Measurements from ENCODE around the gene ADCY5.

ADCY5 gene

GRCh38 chr3:123295901-123296250 is 153.0 kb downstream of the ADCY5 start:
- DNase-seq, result no peak
- Histone ChIP-seq H4K8ac (ENCODE audit: low read depth, low read length) (no peak overlapping the region), H2BK120ac (ENCODE audit: low read depth, low read length) (no peak overlapping the region), H3K27ac (ENCODE audit: low read depth, low read length) (no peak overlapping the region), H3K4me2 (ENCODE audit: low read length) (no peak overlapping the region), H2BK15ac (replicated peaks; ENCODE audit: low read depth) (no peak overlapping the region), H3K56ac (ENCODE audit: low read length) (no peak overlapping the region), H3K4ac (ENCODE audit: low read depth, low read length) (no peak overlapping the region), H3K79me2 (ENCODE audit: control insufficient read depth, insufficient read depth, low read length) (no peaks in the 10 kb centered on the region), H2AK5ac (ENCODE audit: low read length) (no peak overlapping the region), H3K18ac (ENCODE audit: low read length) (no peak overlapping the region), H3K9ac (ENCODE audit: low read length) (no peak overlapping the region), H3K27me3 (ENCODE audit: insufficient read depth, low read length, poor library complexity) (no peaks in the 10 kb centered on the region), H3K23ac (ENCODE audit: low read length) (no peak overlapping the region), H4K5ac (ENCODE audit: low read length) (no peak overlapping the region), H3K4me1 (ENCODE audit: control insufficient read depth, low read depth, low read length) (no peaks in the 10 kb centered on the region), H3K4me3 (ENCODE audit: low read length) (no peak overlapping the region), H3K36me3 (ENCODE audit: control insufficient read depth, insufficient read depth, low read length) (no peaks in the 10 kb centered on the region), H3K79me1 (ENCODE audit: low read length) (no peaks in the 10 kb centered on the region), H2BK5ac (ENCODE audit: low read length) (no peak overlapping the region)
- WGBS (ENCODE audit: extremely low coverage, insufficient coverage, low lambda C conversion rate), result no CpG with 5 or more reads among the region's 11 CpGs

GRCh38 chr3:123295171-123295900 is 153.6 kb downstream of the ADCY5 start:
- no peaks in the 10 kb centered on the region for H3K79me1 ChIP-seq (ENCODE audit: low read length)
- no peak overlapping the region for H3K23ac ChIP-seq (ENCODE audit: low read length)
- H3K4me1 ChIP-seq (ENCODE audit: control insufficient read depth, low read depth, low read length), result no peaks in the 10 kb centered on the region
- no peaks in the 10 kb centered on the region for H3K79me2 ChIP-seq (ENCODE audit: control insufficient read depth, insufficient read depth, low read length)
- WGBS (ENCODE audit: extremely low coverage, insufficient coverage, low lambda C conversion rate), result no CpG with 5 or more reads among the region's 7 CpGs
- H3K4me2 ChIP-seq (ENCODE audit: low read length), result no peak overlapping the region
- H3K18ac ChIP-seq (ENCODE audit: low read length), result no peak overlapping the region
- H2BK15ac ChIP-seq (replicated peaks; ENCODE audit: low read depth), result no peak overlapping the region
- no peak overlapping the region for H2AK5ac ChIP-seq (ENCODE audit: low read length)
- DNase-seq, result peak; percentile 16
- H3K9ac ChIP-seq (ENCODE audit: low read length), result no peak overlapping the region
- no peak overlapping the region for H2BK5ac ChIP-seq (ENCODE audit: low read length)
- H4K8ac ChIP-seq (ENCODE audit: low read depth, low read length), result no peak overlapping the region
- no peak overlapping the region for H2BK120ac ChIP-seq (ENCODE audit: low read depth, low read length)
- no peaks in the 10 kb centered on the region for H3K27me3 ChIP-seq (ENCODE audit: insufficient read depth, low read length, poor library complexity)
- no peak overlapping the region for H4K5ac ChIP-seq (ENCODE audit: low read length)
- H3K36me3 ChIP-seq (ENCODE audit: control insufficient read depth, insufficient read depth, low read length), result no peaks in the 10 kb centered on the region
- H3K4ac ChIP-seq (ENCODE audit: low read depth, low read length), result no peak overlapping the region
- no peak overlapping the region for H3K4me3 ChIP-seq (ENCODE audit: low read length)
- peak overlapping the region; percentile 7 for H3K56ac ChIP-seq (ENCODE audit: low read length)
- H3K27ac ChIP-seq (ENCODE audit: low read depth, low read length), result no peak overlapping the region

GRCh38 chr3:123294296-123294938 is 154.5 kb downstream of the ADCY5 start:
- no CpG with 5 or more reads among the region's 13 CpGs for WGBS (ENCODE audit: extremely low coverage, insufficient coverage, low lambda C conversion rate)
- Histone ChIP-seq H3K27me3 (ENCODE audit: insufficient read depth, low read length, poor library complexity) (no peaks in the 10 kb centered on the region), H3K18ac (ENCODE audit: low read length) (no peak overlapping the region), H3K79me2 (ENCODE audit: control insufficient read depth, insufficient read depth, low read length) (no peaks in the 10 kb centered on the region), H3K4me3 (ENCODE audit: low read length) (no peak overlapping the region), H3K36me3 (ENCODE audit: control insufficient read depth, insufficient read depth, low read length) (no peaks in the 10 kb centered on the region), H3K79me1 (ENCODE audit: low read length) (no peaks in the 10 kb centered on the region), H2BK15ac (replicated peaks; ENCODE audit: low read depth) (no peak overlapping the region), H2BK120ac (ENCODE audit: low read depth, low read length) (no peak overlapping the region), H3K4me1 (ENCODE audit: control insufficient read depth, low read depth, low read length) (no peaks in the 10 kb centered on the region), H4K8ac (ENCODE audit: low read depth, low read length) (no peak overlapping the region), H2BK5ac (ENCODE audit: low read length) (no peak overlapping the region), H3K23ac (ENCODE audit: low read length) (no peak overlapping the region), H3K27ac (ENCODE audit: low read depth, low read length) (no peak overlapping the region), H2AK5ac (ENCODE audit: low read length) (no peak overlapping the region), H3K4ac (ENCODE audit: low read depth, low read length) (no peak overlapping the region), H4K5ac (ENCODE audit: low read length) (no peak overlapping the region), H3K56ac (ENCODE audit: low read length) (peak overlapping the region; percentile 11), H3K4me2 (ENCODE audit: low read length) (no peak overlapping the region), H3K9ac (ENCODE audit: low read length) (no peak overlapping the region)
- no peak for DNase-seq

- no peak overlapping the region for H3K9ac ChIP-seq (ENCODE audit: low read length)
- no peak overlapping the region for H4K5ac ChIP-seq (ENCODE audit: low read length)
- H2BK5ac ChIP-seq (ENCODE audit: low read length), result no peak overlapping the region
- H2BK15ac ChIP-seq (replicated peaks; ENCODE audit: low read depth), result no peak overlapping the region
- no peaks in the 10 kb centered on the region for H3K36me3 ChIP-seq (ENCODE audit: control insufficient read depth, insufficient read depth, low read length)
- no CpG with 5 or more reads among the region's 15 CpGs for WGBS (ENCODE audit: extremely low coverage, insufficient coverage, low lambda C conversion rate)
- no peak overlapping the region for H3K23ac ChIP-seq (ENCODE audit: low read length)
- H3K27me3 ChIP-seq (ENCODE audit: insufficient read depth, low read length, poor library complexity), result no peaks in the 10 kb centered on the region
- H3K4me1 ChIP-seq (ENCODE audit: control insufficient read depth, low read depth, low read length), result no peaks in the 10 kb centered on the region
- H3K56ac ChIP-seq (ENCODE audit: low read length), result no peak overlapping the region
- no peak overlapping the region for H2AK5ac ChIP-seq (ENCODE audit: low read length)
- DNase-seq, result peak; percentile 78
- no peak overlapping the region for H4K8ac ChIP-seq (ENCODE audit: low read depth, low read length)
- H2BK120ac ChIP-seq (ENCODE audit: low read depth, low read length), result no peak overlapping the region
- no peak overlapping the region for H3K4me2 ChIP-seq (ENCODE audit: low read length)
- H3K4me3 ChIP-seq (ENCODE audit: low read length), result no peak overlapping the region
- no peak overlapping the region for H3K27ac ChIP-seq (ENCODE audit: low read depth, low read length)
- no peak overlapping the region for H3K4ac ChIP-seq (ENCODE audit: low read depth, low read length)
- no peaks in the 10 kb centered on the region for H3K79me2 ChIP-seq (ENCODE audit: control insufficient read depth, insufficient read depth, low read length)
- H3K18ac ChIP-seq (ENCODE audit: low read length), result no peak overlapping the region
- H3K79me1 ChIP-seq (ENCODE audit: low read length), result no peaks in the 10 kb centered on the region
Measured at GRCh38 chr3:123292321-123293310, 156.3 kb downstream of the ADCY5 start.

- H2AK5ac ChIP-seq (ENCODE audit: low read length), result no peak overlapping the region
- no CpG with 5 or more reads among the region's 7 CpGs for WGBS (ENCODE audit: extremely low coverage, insufficient coverage, low lambda C conversion rate)
- no peak overlapping the region for H2BK5ac ChIP-seq (ENCODE audit: low read length)
- no peaks in the 10 kb centered on the region for H3K27me3 ChIP-seq (ENCODE audit: insufficient read depth, low read length, poor library complexity)
- no peak overlapping the region for H3K27ac ChIP-seq (ENCODE audit: low read depth, low read length)
- no peak overlapping the region for H3K9ac ChIP-seq (ENCODE audit: low read length)
- no peak overlapping the region for H3K4me2 ChIP-seq (ENCODE audit: low read length)
- H3K79me1 ChIP-seq (ENCODE audit: low read length), result no peaks in the 10 kb centered on the region
- H4K5ac ChIP-seq (ENCODE audit: low read length), result no peak overlapping the region
- no peak overlapping the region for H3K23ac ChIP-seq (ENCODE audit: low read length)
- DNase-seq, result no peak
- no peak overlapping the region for H2BK15ac ChIP-seq (replicated peaks; ENCODE audit: low read depth)
- no peaks in the 10 kb centered on the region for H3K79me2 ChIP-seq (ENCODE audit: control insufficient read depth, insufficient read depth, low read length)
- H3K56ac ChIP-seq (ENCODE audit: low read length), result no peak overlapping the region
- no peaks in the 10 kb centered on the region for H3K36me3 ChIP-seq (ENCODE audit: control insufficient read depth, insufficient read depth, low read length)
- H3K4me3 ChIP-seq (ENCODE audit: low read length), result no peak overlapping the region
- no peak overlapping the region for H4K8ac ChIP-seq (ENCODE audit: low read depth, low read length)
- no peak overlapping the region for H3K18ac ChIP-seq (ENCODE audit: low read length)
- H2BK120ac ChIP-seq (ENCODE audit: low read depth, low read length), result no peak overlapping the region
- no peak overlapping the region for H3K4ac ChIP-seq (ENCODE audit: low read depth, low read length)
- no peaks in the 10 kb centered on the region for H3K4me1 ChIP-seq (ENCODE audit: control insufficient read depth, low read depth, low read length)
Measured at GRCh38 chr3:123291404-123291803, 157.5 kb downstream of the ADCY5 start.
